ENCODE measurements around the gene ITPKB.
"Not testable (repeated sequence)": the region's sequence is repeated elsewhere in the genome, so short reads cannot be mapped to it uniquely, and the experiment has no call there.

ITPKB gene

DNA sequence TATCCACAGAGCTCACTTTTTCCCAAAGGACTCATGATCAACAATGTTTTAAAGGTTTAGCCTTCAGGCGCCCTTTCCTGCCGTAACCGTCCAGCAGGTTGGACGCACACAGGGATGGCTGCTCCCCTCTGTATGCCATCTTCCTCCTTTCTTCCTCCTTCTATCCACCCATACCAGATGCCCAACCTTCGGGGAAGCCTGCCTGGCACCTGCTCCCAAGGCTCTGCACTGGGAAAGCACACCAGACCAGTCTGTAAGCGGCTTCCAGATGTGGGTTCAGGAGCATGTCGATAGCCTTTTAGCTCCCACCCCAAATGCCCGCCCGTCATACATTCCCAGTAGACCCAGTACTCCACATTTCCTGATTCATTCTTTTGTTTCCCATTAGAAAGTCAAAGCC is 137.6 kb downstream of the ITPKB start:
- H3K27ac ChIP-seq = no peak overlapping the region
- TF ChIP-seq CTCF (conservative IDR thresholded peaks at IDR 0.05) = no peak

GRCh38 chr1:226600254-226600653 is 138.8 kb downstream of the ITPKB start:
- H3K27ac ChIP-seq = no peak overlapping the region
- no peak for TF ChIP-seq CTCF (conservative IDR thresholded peaks at IDR 0.05)

- TF ChIP-seq CTCF (conservative IDR thresholded peaks at IDR 0.05) = no peak
- no peak overlapping the region for H3K27ac ChIP-seq
These were observed 139.3 kb downstream of the ITPKB start for GRCh38 chr1:226599636-226600238.

DNA sequence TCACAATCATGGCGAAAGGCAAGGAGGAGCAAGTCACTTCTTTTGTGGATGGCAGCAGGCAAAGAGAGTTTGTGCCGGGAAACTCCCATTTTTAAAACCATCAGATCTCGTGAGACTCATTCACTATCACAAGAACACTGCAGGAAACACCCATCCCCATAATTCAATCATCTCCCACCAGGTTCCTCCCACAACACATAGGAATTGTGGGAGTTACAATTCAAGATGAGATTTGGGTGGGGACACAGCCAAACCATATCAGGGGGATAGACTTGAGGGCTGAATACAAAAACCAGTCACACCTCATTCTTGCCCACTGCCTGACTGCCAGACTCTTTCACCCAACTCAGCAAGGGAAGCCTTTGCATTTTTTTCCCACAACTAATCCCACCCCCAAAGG is 140.1 kb downstream of the ITPKB start:
- H3K27ac ChIP-seq = not testable (repeated sequence)

GRCh38 chr1:226598455-226598849 is 140.6 kb downstream of the ITPKB start:
- no peak overlapping the region for H3K27ac ChIP-seq
- no peak for TF ChIP-seq CTCF (conservative IDR thresholded peaks at IDR 0.05)

DNA sequence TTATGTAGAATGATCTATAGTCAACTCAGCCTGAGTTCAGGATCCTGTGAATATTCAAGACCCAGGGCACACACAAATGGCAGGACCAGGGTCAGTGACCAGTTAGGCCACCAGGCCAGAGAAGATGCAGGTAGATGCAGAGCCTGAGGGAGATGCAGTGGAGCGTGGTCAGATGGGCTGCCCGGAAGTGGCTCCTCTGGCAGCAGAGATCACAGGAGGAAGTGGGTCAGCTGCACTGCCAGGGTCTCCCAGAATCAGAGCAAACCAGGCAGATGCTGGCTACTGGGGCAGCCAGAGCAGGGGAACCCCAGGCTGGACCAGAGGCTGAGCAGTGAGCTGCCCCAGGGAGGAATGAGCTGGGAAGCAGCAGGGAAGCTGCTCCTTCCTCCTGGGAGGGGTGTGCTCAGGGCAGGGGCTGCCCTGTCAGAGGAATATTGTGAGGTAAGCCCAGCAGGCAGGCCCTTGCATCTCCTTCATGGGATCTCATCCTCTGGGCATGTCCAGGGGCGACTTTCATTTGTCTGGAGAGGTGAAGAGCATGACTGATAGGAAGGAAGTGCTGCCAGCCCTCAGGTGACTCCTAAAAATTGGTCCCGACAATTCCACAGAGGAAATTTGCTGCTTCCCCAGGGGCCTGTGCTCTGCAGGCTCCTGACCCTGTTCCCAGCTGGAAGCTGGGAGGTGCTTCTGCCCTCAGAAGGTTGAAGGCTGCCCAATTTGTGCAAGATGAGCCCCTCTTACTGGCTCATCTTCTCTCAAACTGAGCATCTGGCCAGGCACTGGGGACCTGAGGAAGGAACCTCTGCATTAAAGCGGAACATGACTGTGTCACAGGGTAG is 141.2 kb downstream of the ITPKB start:
- no peak for TF ChIP-seq CTCF (conservative IDR thresholded peaks at IDR 0.05)
- no peak overlapping the region for H3K27ac ChIP-seq

DNA sequence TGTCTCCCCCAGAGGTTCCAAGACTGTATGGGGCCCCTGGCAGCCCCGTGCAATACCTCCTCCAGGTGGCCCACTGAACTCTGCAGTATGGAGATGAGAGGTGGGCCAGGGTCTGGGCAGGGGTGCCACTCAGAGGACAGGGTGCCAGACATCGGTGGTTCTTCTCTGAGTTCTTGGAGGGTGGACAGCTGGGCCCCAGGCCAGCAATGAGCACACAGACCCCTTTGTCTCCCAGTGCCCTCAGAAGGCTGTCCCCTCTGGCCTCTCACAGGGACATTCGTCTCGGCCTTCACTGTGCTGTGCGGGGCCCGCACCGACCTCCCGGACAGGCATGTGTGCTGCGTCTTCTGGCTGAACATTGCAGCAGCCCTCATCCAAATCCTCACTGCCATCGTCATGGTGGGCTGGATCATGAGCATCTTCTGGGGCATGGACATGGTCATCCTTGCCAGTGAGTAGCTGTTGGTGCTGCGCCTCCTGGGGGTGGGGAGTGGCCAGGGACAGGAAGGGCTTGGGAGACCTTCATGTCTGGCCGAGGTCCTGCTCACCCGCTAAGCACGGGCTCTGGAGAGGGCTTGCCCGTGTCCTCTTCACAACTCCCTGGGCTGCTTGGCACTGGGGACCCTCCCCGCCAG is 142.4 kb downstream of the ITPKB start:
- no peak for TF ChIP-seq CTCF (conservative IDR thresholded peaks at IDR 0.05)
- H3K27ac ChIP-seq = no peak overlapping the region

- no peak for TF ChIP-seq CTCF (conservative IDR thresholded peaks at IDR 0.05)
- no peak overlapping the region for H3K27ac ChIP-seq
These were observed 145.5 kb downstream of the ITPKB start for GRCh38 chr1:226593541-226593940.
